Measurements from ENCODE around the gene F5.

DNA sequence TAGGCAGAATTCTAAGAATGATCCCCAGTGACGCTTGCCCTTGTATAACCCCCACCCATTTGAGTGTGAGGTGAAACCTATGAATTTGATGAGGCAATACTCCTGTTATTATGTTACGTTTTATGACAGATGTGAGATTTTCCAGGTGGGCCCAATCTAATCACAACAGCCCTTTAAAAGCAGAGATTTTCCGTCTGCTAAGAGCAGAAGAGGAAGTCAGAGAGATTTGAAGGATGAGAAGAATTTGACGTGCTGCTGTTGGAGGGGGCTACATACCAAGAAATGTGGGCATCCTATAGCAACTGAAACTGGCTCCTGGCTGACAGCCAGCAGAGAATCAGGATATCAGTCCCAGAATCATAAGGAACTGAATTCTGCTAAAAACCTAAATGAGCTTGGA lies 98.1 kb downstream of the F5 start:
- TF ChIP-seq POLR2A (IDR thresholded peaks at IDR 0.05) (no peak), EP300 (IDR thresholded peaks at IDR 0.05) (no peak), POLR2AphosphoS5 (IDR thresholded peaks at IDR 0.05) (no peak)
- TF ChIP-seq, protein P1, sequence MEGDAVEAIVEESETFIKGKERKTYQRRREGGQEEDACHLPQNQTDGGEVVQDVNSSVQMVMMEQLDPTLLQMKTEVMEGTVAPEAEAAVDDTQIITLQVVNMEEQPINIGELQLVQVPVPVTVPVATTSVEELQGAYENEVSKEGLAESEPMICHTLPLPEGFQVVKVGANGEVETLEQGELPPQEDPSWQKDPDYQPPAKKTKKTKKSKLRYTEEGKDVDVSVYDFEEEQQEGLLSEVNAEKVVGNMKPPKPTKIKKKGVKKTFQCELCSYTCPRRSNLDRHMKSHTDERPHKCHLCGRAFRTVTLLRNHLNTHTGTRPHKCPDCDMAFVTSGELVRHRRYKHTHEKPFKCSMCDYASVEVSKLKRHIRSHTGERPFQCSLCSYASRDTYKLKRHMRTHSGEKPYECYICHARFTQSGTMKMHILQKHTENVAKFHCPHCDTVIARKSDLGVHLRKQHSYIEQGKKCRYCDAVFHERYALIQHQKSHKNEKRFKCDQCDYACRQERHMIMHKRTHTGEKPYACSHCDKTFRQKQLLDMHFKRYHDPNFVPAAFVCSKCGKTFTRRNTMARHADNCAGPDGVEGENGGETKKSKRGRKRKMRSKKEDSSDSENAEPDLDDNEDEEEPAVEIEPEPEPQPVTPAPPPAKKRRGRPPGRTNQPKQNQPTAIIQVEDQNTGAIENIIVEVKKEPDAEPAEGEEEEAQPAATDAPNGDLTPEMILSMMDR (IDR thresholded peaks at IDR 0.05), result no peak

Measured in sigmoid colon (tissue), 4 donors.